NCI-H2081 (cell line): ENCODE data around the gene GCNA.
"Not testable (repeated sequence)": the region's sequence is repeated elsewhere in the genome, so short reads cannot be mapped to it uniquely, and the experiment has no call there.

Source experiments
- DNase-seq, 2 experiments: peaks; one replicate each; lab custom pipeline; 2025; lab: John Stamatoyannopoulos, UW

The GCNA gene

DNA sequence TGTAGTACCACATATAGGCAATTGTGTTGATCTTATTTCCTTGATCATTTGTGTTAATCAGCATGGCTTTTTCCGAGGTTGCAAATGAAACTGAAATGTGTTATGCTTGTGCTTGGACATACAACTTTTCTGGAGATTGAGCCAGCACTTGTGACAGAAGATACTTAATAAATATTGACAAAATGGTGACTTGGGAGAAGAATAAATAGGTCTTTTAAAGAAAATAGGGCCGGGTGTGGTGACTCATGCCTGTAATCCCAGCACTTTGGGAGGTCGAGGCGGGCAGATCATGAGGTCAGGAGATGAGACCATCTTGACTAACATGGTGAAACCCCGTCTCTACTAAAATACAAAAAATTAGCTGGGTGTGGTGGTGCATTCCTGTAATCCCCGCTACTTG is 18.5 kb upstream of the GCNA start:
- not testable (repeated sequence) for DNase-seq

- DNase-seq: no peak
These were observed 14.3 kb upstream of the GCNA start for GRCh38 chrX:71563921-71564320.

DNA sequence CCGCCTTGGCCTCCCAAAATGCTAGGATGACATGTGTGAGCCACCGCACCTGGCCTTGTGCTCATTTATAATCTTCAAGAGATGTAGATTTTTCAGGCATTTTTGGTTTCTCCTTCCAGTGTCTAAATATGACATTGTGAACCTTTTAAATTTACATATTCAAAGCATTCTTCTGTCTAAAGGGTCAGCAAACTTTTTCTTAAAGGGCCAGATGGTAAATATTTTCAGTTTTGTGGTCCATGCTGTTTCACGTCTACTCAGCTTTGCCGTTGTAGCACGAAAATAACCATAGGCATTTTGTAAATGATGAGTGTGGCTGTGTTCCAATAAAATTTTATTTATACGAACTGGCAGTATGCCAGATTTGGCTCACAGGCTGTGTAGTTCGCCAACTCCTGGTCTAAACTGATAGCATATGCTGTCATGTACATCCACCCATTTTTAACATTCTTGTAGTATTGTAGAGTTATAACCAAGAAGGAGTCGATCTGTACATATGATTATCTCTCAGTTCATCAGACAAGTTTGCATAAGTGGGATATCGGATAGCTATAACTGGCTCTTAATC is 12.7 kb upstream of the GCNA start:
- DNase-seq: no peak

DNA sequence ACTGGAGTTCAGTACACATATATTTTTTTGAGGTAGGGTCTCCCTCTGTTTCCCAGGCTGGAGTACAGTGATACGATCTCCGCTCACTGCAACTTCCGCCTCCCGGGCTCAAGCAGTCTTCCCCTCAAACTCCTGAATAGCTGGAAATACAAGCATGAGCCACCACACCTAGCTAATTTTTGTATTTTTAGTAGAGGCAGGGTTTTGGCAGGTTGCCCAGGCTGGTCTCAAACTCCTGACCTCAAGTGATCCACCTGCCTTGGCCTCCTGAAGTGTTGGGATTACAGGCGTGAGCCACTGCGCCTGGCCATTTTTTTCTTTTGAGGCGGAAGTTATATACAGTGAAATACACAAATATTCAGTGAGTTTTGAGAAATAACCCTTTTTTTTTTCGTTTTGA is 6.8 kb upstream of the GCNA start:
- not testable (repeated sequence) for DNase-seq

GRCh38 chrX:71573590-71573989 is 4.6 kb upstream of the GCNA start:
- no peak for DNase-seq

- DNase-seq: no peak
These were observed 555 bp upstream of the GCNA start for GRCh38 chrX:71577682-71578081.

GRCh38 chrX:71579136-71579989 is 1.1 kb downstream of the GCNA start:
- no peak for DNase-seq

DNA sequence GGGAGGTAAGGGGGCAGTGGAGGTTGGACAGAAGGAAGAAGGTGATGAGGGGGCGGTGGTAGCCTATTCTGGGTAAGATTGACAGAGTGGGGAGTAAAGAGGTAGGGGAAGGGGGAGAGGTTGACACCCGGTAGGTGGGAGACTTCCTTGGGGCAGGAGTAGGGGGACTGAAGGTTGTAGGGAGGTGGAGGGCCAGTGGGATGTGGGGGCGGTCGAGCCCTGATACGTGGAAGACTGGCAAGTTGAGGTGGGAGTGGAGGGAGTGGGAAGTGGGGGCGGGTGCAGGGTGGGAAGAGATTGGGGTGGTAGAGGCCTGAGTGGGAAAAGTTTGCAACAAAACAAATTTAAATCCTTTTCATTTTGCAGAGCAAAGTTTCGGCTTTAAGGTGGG is 1.7 kb downstream of the GCNA start:
- DNase-seq: no peak

DNA sequence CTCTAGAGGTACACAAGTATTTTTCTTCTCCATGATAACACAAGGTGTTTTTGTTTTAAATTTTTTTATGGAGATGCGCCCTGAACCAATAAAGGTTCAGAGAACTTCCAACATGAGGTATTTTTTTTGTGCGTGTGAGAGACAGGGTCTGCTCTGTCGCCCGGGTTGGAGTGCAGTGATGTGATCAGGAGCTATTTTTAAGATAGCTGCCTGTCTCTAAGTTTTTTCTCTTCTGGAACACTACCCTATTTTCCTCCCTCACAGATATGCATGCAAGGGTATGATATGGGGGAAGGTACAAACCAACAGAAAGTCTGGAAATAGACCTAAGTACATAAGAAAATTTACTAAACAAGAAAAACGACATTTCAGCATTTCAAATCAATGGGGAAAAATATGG is 3.0 kb downstream of the GCNA start:
- no peak for DNase-seq

- DNase-seq: no peak
These were observed 8.7 kb downstream of the GCNA start for GRCh38 chrX:71586929-71587328.

- DNase-seq: not testable (repeated sequence)
These were observed 15.0 kb downstream of the GCNA start for GRCh38 chrX:71593210-71593609.

GRCh38 chrX:71599965-71600364 is 21.7 kb downstream of the GCNA start:
- no peak for DNase-seq

DNA sequence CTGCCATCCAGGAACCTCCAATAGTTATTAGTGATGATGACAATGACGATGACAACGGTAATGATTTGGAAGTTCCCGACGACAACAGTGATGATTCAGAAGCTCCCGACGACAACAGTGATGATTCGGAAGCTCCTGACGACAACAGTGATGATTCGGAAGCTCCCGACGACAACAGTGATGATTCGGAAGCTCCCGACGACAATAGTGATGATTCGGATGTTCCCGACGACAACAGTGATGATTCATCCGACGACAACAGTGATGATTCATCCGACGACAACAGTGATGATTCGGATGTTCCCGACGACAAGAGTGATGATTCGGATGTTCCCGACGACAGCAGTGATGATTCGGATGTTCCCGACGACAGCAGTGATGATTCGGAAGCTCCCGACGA is 25.4 kb downstream of the GCNA start:
- DNase-seq: no peak

DNA sequence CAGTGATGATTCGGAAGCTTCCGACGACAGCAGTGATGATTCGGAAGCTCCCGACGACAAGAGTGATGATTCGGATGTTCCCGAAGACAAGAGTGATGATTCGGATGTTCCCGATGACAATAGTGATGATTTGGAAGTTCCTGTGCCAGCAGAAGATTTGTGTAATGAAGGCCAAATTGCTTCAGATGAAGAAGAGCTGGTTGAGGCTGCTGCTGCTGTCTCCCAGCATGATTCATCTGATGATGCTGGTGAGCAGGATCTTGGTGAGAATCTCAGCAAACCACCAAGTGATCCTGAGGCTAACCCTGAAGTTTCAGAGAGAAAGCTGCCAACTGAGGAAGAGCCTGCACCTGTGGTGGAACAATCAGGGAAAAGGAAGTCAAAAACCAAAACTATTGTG is 25.9 kb downstream of the GCNA start:
- DNase-seq: no peak

DNA sequence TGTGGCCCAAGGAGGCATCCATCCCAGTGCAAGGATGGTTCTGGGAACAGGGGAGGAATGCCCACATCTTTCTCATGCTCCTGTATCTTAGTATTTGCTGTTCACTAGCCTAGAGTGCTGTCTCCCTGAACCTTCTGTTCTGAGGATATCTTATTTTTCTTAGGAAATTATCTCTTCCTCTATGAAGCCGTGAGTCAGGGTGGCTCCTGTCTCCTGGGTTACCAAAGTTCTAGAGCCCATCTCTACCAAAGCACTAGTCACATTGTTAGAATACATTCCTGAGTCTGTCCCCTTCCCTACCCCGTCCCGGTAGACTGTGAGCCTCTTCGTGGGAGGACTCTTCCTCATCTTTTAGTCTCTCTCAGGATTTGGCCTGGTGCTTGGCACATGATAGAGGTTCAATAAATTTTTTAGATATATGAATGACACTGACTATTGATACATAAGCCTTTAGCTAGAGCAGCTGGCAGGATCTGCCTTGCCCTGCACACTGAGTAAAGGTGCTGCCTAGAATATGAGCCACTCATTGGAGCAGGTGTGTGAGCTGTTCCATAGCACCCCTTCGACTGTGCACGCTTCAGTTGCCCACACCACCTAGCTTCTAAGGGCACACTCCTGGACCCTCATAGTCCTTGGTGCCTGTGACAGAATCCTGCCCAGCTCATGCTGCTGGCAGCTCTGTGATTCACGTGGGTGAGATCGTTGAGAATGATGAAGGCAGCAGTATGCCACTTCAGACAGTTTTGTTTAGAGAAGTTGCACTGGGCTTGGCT is 26.7 kb downstream of the GCNA start:
- DNase-seq: no peak

- no peak for DNase-seq
These were observed 28.4 kb downstream of the GCNA start for GRCh38 chrX:71606536-71607216.

GRCh38 chrX:71607488-71607887 is 29.3 kb downstream of the GCNA start:
- DNase-seq: no peak

DNA sequence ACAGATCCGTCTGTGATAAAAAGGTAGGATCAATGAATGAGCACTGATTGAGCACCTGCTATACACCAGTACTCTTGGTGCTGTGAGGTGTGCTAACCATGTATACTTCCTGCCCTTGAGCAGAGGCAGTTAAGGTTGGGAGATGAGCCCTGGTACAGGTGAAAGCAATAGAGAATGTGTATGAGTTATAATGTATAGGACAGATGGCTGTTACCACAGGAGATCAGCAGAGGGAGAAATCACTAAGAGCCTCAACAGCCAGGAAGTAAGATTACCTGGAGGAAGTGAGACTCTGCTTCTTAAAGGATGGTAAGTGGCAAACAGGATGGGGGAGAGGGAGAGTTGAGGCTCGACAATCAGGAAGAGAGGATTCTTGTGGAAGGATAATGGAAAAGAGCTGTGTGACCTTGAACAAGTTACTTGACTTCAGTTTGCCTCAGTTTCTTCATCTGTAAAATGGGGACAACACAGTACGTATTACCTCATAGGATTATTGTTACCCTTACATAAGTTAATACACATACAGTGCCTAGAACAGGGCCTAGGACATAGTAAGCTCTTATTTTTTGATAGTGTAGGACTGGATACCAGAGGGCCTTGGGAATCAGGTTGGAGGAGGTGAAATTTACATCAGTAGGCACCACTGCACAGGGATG is 31.0 kb downstream of the GCNA start:
- DNase-seq: no peak

DNA sequence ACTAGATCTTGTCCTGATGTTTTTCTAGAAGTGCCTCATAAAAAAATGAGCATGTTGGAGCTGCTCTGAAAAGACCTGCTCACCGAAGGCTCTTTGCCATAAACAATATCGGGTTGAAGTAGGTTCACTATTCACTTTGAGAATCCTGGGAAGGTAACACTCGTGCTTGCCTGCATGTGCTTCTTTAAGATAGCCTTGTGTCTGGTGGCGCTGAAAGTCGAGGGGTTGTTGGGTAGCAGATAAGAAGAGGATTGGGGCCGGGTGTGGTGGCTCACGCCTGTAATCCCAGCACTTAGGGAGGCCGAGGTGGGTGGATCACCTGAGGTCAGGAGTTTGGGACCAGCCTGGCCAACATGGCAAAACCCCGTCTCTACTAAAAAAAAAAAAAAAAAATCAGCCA is 33.5 kb downstream of the GCNA start:
- DNase-seq: not testable (repeated sequence)

GRCh38 chrX:71612256-71612655 is 34.0 kb downstream of the GCNA start:
- no peak for DNase-seq

DNA sequence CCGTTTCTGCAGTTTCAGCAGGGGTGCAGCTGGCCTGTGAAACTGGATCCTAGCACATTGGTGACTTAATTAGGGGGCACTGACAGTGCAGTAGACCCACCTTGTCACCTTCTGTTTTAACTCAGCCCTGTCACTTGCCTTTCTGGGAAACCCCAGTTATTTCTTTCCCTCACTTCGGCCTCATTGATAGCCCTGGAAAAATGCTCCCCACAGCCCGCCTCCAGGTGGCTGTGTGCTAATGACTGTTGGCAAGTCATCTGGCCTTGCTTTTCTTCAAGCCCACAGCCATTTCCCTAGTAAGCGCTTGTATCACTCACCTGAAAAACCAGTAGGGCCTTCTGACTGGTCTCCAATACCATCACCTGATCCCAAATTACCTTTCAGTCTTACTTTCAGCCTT is 36.8 kb downstream of the GCNA start:
- DNase-seq: no peak

- no peak for DNase-seq
These were observed 37.7 kb downstream of the GCNA start for GRCh38 chrX:71615954-71616353.
